ENCODE data around the gene FOXE3.

DNA sequence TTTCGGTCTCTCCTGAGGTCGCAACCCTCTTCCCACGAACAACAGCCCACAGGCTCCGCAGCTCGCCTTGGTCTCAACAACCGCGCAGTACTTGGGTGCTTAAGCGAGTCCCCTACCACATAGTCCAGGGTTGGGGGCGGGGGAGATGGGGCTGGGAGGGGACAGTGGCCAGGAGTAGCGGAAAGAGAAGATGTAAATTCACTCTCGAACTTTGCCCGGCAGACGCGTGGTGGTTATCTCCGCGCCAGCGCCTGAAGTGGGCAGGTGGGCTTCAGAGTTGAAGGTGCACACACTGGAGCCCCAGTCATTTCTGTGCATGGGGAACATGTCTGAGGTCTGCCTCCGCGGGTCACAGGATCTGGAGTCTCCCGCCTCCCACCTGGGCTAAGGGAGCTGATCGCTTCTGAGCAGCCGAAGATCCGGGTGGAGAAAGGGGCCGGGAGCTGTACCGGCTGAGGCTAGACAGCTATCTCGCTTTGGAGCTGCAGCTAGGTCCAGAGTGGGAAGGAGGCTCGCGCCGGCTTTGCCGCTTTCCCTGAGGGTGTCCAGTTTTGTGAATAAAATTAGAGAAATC, 17.5 kb downstream of the FOXE3 start:
- TF ChIP-seq POLR2A (IDR thresholded peaks at IDR 0.05; ENCODE audit: low read depth, low read length) (no peak), POLR2AphosphoS5 (IDR thresholded peaks at IDR 0.05; ENCODE audit: low read depth, low read length) (no peak), TAF1 (IDR thresholded peaks at IDR 0.05; ENCODE audit: borderline replicate concordance, low read depth, low read length) (no peak)
